HEK293T (cell line): ENCODE data around the gene KCNT1.

ENCODE experiments used
- CTCF ChIA-PET: fragments of 350-600 bp; formaldehyde crosslinking; extraction: SDS; loops from one replicate; lab custom pipeline; 2021; ENCODE audit warnings: antibody characterized with exemption, inconsistent platforms; lab: Yijun Ruan, JAX
- POLR2A ChIA-PET: fragments of 350-600 bp; formaldehyde crosslinking; extraction: SDS; loops from one replicate; lab custom pipeline; 2020; ENCODE audit warnings: antibody characterized with exemption, inconsistent platforms; lab: Yijun Ruan, JAX
- DNase-seq: peaks from one replicate; pipeline ENCODE4 v3.0.0; 2012; ENCODE audit warnings: mixed read lengths; ENCODE audit errors: extremely low spot score
- ARNT ChIP-seq: fragments of 450-650 bp; IDR thresholded peaks from 2 replicates; pipeline ENCODE4 v1.6.1; 2017; ENCODE audit warnings: mild to moderate bottlenecking
- BHLHE40 ChIP-seq: fragments of 450-650 bp; IDR thresholded peaks from 2 replicates; pipeline ENCODE4 v1.6.1; 2016; ENCODE audit warnings: mild to moderate bottlenecking, moderate library complexity, borderline replicate concordance
- CTBP1 ChIP-seq: fragments of 450-650 bp; IDR thresholded peaks from 2 replicates; pipeline ENCODE4 v1.6.1; 2016; ENCODE audit warnings: borderline replicate concordance
- ELF4 ChIP-seq: fragments of 450-650 bp; IDR thresholded peaks from 2 replicates; pipeline ENCODE4 v1.6.1; 2017; ENCODE audit warnings: antibody characterized with exemption
- FOXA1 ChIP-seq: fragments of 450-650 bp; IDR thresholded peaks from 2 replicates; pipeline ENCODE4 v1.6.1; 2016; ENCODE audit warnings: mild to moderate bottlenecking
- FOXK2 ChIP-seq: fragments of 450-650 bp; IDR thresholded peaks from 2 replicates; pipeline ENCODE4 v1.6.1; 2016; ENCODE audit warnings: mild to moderate bottlenecking
- FOXM1 ChIP-seq: fragments of 450-650 bp; IDR thresholded peaks from 2 replicates; pipeline ENCODE4 v1.6.1; 2017; ENCODE audit warnings: mild to moderate bottlenecking, borderline replicate concordance
- HDGF ChIP-seq: fragments of 450-650 bp; IDR thresholded peaks from 2 replicates; pipeline ENCODE4 v1.6.1; 2017; ENCODE audit warnings: antibody characterized with exemption, borderline replicate concordance
- L3MBTL2 ChIP-seq: fragments of 450-650 bp; conservative IDR thresholded peaks from 2 replicates; pipeline ENCODE4 v1.6.1; 2016; ENCODE audit warnings: mild to moderate bottlenecking
- LEF1 ChIP-seq: fragments of 450-650 bp; IDR thresholded peaks from 2 replicates; pipeline ENCODE4 v1.6.1; 2017; ENCODE audit warnings: mild to moderate bottlenecking, borderline replicate concordance
- NFRKB ChIP-seq: fragments of 450-650 bp; IDR thresholded peaks from 2 replicates; pipeline ENCODE4 v1.6.1; 2016; ENCODE audit warnings: mild to moderate bottlenecking, moderate library complexity
- SP1 ChIP-seq: fragments of 450-650 bp; IDR thresholded peaks from 2 replicates; pipeline ENCODE4 v1.6.1; 2017
- SUZ12 ChIP-seq: fragments of 450-650 bp; IDR thresholded peaks from 2 replicates; pipeline ENCODE4 v1.6.1; 2016; ENCODE audit warnings: mild to moderate bottlenecking
- TARDBP ChIP-seq: fragments of 450-650 bp; IDR thresholded peaks from 2 replicates; pipeline ENCODE4 v1.6.1; 2016
- ZNF384 ChIP-seq: fragments of 450-650 bp; IDR thresholded peaks from 2 replicates; pipeline ENCODE4 v1.6.1; 2016
- TF ChIP-seq, protein P1 (sequence below): fragments of 450-650 bp; IDR thresholded peaks from 2 replicates; pipeline ENCODE4 v1.6.1; 2016

KCNT1 gene

GRCh38 chr9:135746565-135746964 is 44.6 kb downstream of the KCNT1 start:
- CTCF ChIA-PET = no interaction called here
- DNase-seq = no peak
- POLR2A ChIA-PET = no interaction called here
- TF ChIP-seq LEF1 (no peak), FOXM1 (no peak), ARNT (no peak), HDGF (no peak), SUZ12 (no peak), L3MBTL2 (no peak), NFRKB (no peak), TARDBP (no peak), ZNF384 (no peak), ELF4 (no peak), BHLHE40 (no peak), FOXA1 (no peak), SP1 (no peak), CTBP1 (no peak), FOXK2 (no peak)
- TF ChIP-seq, protein P1, sequence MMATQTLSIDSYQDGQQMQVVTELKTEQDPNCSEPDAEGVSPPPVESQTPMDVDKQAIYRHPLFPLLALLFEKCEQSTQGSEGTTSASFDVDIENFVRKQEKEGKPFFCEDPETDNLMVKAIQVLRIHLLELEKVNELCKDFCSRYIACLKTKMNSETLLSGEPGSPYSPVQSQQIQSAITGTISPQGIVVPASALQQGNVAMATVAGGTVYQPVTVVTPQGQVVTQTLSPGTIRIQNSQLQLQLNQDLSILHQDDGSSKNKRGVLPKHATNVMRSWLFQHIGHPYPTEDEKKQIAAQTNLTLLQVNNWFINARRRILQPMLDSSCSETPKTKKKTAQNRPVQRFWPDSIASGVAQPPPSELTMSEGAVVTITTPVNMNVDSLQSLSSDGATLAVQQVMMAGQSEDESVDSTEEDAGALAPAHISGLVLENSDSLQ = no peak

- DNase-seq = no peak
- TF ChIP-seq TARDBP = no peak
- TF ChIP-seq ZNF384 = no peak
- TF ChIP-seq SUZ12 = no peak
- TF ChIP-seq ELF4 = no peak
- no peak for TF ChIP-seq ARNT
- TF ChIP-seq LEF1 = no peak
- TF ChIP-seq NFRKB = no peak
- no peak for TF ChIP-seq FOXK2
- TF ChIP-seq FOXA1 = no peak
- no peak for TF ChIP-seq FOXM1
- TF ChIP-seq, protein P1 = no peak
- no peak for TF ChIP-seq BHLHE40
- no peak for TF ChIP-seq SP1
- CTCF ChIA-PET = no interaction called here
- POLR2A ChIA-PET = no interaction called here
These were observed 45.3 kb downstream of the KCNT1 start for GRCh38 chr9:135747311-135747710.

DNA sequence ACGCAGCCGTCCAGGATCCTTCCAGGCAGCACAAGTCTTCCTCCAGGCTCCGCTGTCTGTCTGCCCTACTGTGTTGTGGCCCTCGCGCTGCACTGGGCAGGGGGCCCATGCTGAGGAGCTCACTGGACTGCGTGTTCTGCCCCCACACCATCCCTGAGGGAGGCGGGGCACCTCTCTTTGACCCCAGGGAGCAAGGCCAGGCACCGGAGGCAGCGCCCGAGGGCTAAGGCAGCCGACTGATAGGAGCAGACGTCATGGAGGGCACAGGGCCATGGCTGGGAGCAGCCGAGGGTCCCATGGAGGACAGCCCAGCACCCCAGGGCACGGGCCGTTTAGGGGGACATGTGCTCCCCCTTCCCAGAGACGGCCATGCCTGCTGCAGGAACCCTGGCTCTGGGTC is 46.7 kb downstream of the KCNT1 start:
- CTCF ChIA-PET = no interaction called here
- TF ChIP-seq FOXK2 = no peak
- TF ChIP-seq L3MBTL2 = no peak
- POLR2A ChIA-PET = no interaction called here
- no peak for DNase-seq

DNA sequence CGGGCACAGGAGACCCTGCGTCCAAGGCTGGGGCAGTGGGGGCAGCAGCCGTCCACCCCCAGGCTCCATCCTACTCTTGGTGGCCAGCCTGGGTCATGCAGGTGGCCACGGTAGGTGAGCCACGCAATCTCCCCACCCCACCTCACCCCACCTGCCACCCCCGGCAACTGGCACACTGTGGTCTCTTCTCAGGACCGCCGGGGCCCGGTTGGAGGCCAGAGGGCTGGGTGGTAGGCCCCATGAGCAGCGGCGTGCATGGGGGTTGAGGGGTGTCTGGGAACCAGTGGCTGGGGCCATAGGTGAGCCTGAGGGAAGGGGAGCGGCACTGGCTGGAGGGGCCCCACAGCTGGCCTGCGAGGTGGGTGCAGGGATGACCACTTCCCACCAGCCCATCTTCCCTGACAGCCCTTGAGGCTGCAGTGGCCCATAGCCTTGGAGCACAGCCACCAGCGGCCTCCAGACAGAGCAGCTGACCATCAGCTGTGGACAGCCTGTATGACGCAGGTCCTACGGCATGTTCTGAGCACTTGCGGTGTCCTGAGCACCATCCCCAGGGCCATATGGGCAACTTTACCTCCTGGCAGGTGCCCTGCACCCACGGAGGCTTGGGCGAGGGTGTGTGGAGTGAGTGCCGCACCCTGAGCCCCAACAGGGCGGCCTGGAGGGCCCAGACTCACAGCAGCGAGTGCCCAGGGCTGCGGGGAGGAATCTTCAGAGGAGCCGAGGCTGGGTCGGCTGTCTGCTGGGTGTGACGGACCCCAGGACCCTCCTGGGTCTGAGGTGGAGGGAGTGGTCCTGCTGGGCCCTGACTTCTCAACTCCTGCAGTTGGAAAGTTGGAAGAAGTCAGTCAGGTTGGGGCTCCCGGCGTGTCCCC is 47.4 kb downstream of the KCNT1 start:
- no peak for TF ChIP-seq ELF4
- no peak for TF ChIP-seq SP1
- TF ChIP-seq, protein P1 = no peak
- no peak for TF ChIP-seq HDGF
- TF ChIP-seq NFRKB = no peak
- no peak for TF ChIP-seq FOXM1
- POLR2A ChIA-PET = no interaction called here
- DNase-seq = no peak
- CTCF ChIA-PET = no interaction called here

DNA sequence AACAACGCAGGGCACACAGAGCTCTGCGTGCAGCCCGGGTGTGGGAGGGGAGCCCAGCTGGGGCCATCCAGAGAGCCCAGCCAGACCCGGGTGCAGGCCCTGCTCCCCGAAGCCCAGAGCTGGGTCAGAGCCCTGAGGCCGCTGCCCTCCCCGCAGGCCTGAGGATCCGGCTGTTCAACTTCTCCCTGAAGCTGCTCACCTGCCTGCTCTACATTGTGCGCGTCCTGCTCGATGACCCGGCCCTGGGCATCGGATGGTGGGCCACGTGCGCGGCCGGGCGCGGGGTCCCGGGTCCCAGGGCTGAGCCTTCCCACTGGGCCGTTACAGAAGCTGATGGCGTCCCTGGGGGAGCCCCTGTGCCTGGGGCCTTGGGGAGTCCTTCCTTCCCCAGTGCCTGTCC is 48.8 kb downstream of the KCNT1 start:
- no peak for DNase-seq
- POLR2A ChIA-PET = no interaction called here
- CTCF ChIA-PET = no interaction called here
- TF ChIP-seq FOXM1 = no peak
- no peak for TF ChIP-seq TARDBP
- TF ChIP-seq ZNF384 = no peak
- no peak for TF ChIP-seq L3MBTL2
- TF ChIP-seq, protein P1 = no peak
- no peak for TF ChIP-seq FOXK2
- TF ChIP-seq SP1 = no peak
- no peak for TF ChIP-seq NFRKB
- TF ChIP-seq LEF1 = no peak
- TF ChIP-seq ELF4 = no peak
- no peak for TF ChIP-seq BHLHE40
- no peak for TF ChIP-seq CTBP1
- TF ChIP-seq FOXA1 = no peak
- TF ChIP-seq SUZ12 = no peak
- no peak for TF ChIP-seq ARNT

DNA sequence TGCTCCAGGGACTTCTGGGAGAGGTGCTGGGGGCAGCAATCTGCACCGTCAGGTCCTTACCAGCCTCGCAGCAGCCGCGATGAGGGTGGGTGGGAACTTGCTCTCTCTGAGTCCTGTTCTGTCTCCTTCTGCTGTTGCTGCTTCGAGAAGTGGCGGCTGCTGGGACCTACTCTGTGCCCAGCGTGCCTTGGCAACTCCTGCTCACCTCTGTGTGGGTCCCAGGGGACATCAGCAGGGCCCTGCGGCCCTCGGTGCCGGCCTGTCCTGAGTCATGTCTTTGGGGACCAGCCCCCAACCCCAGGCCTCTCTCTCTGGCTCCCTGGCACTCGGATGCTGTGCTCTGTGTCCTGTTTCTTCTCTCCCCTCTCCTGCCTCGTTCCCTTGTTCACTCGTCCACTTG is 49.5 kb downstream of the KCNT1 start:
- no peak for DNase-seq
- TF ChIP-seq ZNF384 (no peak), FOXA1 (no peak), ARNT (no peak), HDGF (no peak), SUZ12 (no peak), BHLHE40 (no peak), TARDBP (no peak), CTBP1 (no peak), LEF1 (no peak), NFRKB (no peak), ELF4 (no peak), FOXK2 (no peak), FOXM1 (no peak), L3MBTL2 (no peak), SP1 (no peak)
- TF ChIP-seq, protein P1 = no peak
- CTCF ChIA-PET = no interaction called here
- POLR2A ChIA-PET = no interaction called here
